PC-9 (cell line): ENCODE measurements around the gene SIGLEC15. TPM values are rescaled to one million over a fixed set of nuclear protein-coding genes. Genes with fewer than 3 reads are reported as not detected.

Experiments
- BruUV-seq: library from RNA; stranded (reverse); fragments of 400-500 nt; replicated peaks from 2 replicates; lab custom pipeline; 2021; lab: Mats Ljungman, UMichigan
- CTCF ChIA-PET: fragments of 300-600 bp; sonication (Branson Sonifier 250); formaldehyde crosslinking; loops from one replicate; lab custom pipeline; 2022; ENCODE audit warnings: antibody characterized with exemption; lab: Charles Lee
- POLR2A ChIA-PET: fragments of 300-600 bp; sonication (Branson Sonifier 250); formaldehyde crosslinking; loops from one replicate; lab custom pipeline; 2022; ENCODE audit warnings: antibody characterized with exemption; ENCODE audit not compliant: unreplicated experiment; lab: Charles Lee
- DNase-seq, 2 experiments: peaks; one replicate each; pipeline versions ENCODE4 v3.0.0 to v3.0.0-alpha.2; 2015 to 2022; ENCODE audit warnings: mixed read lengths in 1 of 2
- H2AFZ ChIP-seq: fragments of 200-600 bp; sonication (generic); 2 replicates; pipeline ENCODE4 v1.8.1; 2017; ENCODE audit warnings: antibody characterized with exemption
- H3F3A ChIP-seq: fragments of 200-600 bp; sonication (generic); 2 replicates; pipeline ENCODE4 v1.8.1; 2017; ENCODE audit warnings: antibody characterized with exemption, mild to moderate bottlenecking, low read depth; ENCODE audit not compliant: insufficient read depth
- H3K27ac ChIP-seq: fragments of 200-600 bp; sonication (generic); 2 replicates; pipeline ENCODE4 v1.6.1; 2016; ENCODE audit warnings: mixed run types
- H3K27me3 ChIP-seq: fragments of 200-600 bp; sonication (generic); 2 replicates; pipeline ENCODE4 v1.6.1; 2016; ENCODE audit warnings: low read depth, mixed run types; ENCODE audit not compliant: insufficient read depth
- H3K36me3 ChIP-seq: fragments of 200-600 bp; sonication (generic); 2 replicates; pipeline ENCODE4 v1.6.1; 2016; ENCODE audit warnings: low read depth, mixed run types
- H3K4me1 ChIP-seq: fragments of 200-600 bp; sonication (generic); replicated peaks from 2 replicates; pipeline ENCODE4 v1.6.1; 2016; ENCODE audit warnings: mixed run types; ENCODE audit not compliant: insufficient read depth
- H3K4me2 ChIP-seq: fragments of 200-600 bp; sonication (generic); 2 replicates; pipeline ENCODE4 v1.6.1; 2017; ENCODE audit warnings: mixed run types
- H3K4me3 ChIP-seq: fragments of 200-600 bp; sonication (generic); 2 replicates; pipeline ENCODE4 v1.6.1; 2016; ENCODE audit warnings: mixed run types
- H3K79me2 ChIP-seq: fragments of 200-600 bp; sonication (generic); 2 replicates; pipeline ENCODE4 v1.6.1; 2017; ENCODE audit warnings: low read depth, mixed run types
- H3K9me2 ChIP-seq: fragments of 200-600 bp; sonication (generic); 2 replicates; pipeline ENCODE4 v1.8.1; 2017; ENCODE audit warnings: mild to moderate bottlenecking; ENCODE audit not compliant: insufficient read depth
- H3K9me3 ChIP-seq: fragments of 200-600 bp; sonication (generic); 2 replicates; pipeline ENCODE4 v1.8.1; 2016; ENCODE audit warnings: low read depth; ENCODE audit not compliant: insufficient read depth
- H4K20me1 ChIP-seq: fragments of 200-600 bp; sonication (generic); 2 replicates; pipeline ENCODE4 v1.8.1; 2017; ENCODE audit not compliant: insufficient read depth
- EZH2 ChIP-seq: fragments of 200-600 bp; sonication (generic); IDR thresholded peaks from 2 replicates; pipeline ENCODE4 v1.8.0; 2017; ENCODE audit warnings: antibody characterized with exemption, low read depth
- intact Hi-C: fragments of 100-400 bp; cut with micrococcal nuclease; formaldehyde crosslinking; loops from one replicate; pipeline ENCODE4 v1.10.0; 2022; ENCODE audit not compliant: unreplicated experiment
- total RNA-seq: library from RNA; stranded (reverse); gene quantifications from 2 replicates; pipeline ENCODE4 v1.2.3, GENCODE V29; 2021
- TF ChIP-seq, protein P1 (sequence below): fragments of 200-600 bp; sonication (generic); conservative IDR thresholded peaks from 2 replicates; pipeline ENCODE4 v1.6.1; 2017; ENCODE audit warnings: mixed run types, antibody characterized with exemption, mild to moderate bottlenecking, moderate library complexity

SIGLEC15 gene
- total RNA-seq, 1 experiment from 2014 or later, result 1.0 TPM

DNA sequence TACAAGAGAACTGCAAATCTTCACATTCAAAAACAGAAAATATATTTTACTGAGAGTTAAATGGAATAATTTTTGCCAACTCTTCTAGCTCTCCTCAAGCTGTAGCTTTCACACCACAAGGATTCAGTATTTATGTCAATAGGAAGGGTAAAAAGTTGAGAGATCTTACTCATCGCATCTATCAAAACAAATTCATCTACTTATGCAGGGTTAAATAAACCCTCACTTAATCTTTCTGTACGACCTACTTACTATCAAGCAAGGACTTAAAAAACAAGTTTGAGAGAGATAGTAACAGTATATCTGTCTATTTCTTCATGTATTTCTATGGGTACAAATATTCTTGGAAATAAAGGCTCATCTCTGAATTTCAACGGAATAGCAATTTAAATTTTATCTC is 35.5 kb downstream of the SIGLEC15 start:
- TF ChIP-seq, protein P1, sequence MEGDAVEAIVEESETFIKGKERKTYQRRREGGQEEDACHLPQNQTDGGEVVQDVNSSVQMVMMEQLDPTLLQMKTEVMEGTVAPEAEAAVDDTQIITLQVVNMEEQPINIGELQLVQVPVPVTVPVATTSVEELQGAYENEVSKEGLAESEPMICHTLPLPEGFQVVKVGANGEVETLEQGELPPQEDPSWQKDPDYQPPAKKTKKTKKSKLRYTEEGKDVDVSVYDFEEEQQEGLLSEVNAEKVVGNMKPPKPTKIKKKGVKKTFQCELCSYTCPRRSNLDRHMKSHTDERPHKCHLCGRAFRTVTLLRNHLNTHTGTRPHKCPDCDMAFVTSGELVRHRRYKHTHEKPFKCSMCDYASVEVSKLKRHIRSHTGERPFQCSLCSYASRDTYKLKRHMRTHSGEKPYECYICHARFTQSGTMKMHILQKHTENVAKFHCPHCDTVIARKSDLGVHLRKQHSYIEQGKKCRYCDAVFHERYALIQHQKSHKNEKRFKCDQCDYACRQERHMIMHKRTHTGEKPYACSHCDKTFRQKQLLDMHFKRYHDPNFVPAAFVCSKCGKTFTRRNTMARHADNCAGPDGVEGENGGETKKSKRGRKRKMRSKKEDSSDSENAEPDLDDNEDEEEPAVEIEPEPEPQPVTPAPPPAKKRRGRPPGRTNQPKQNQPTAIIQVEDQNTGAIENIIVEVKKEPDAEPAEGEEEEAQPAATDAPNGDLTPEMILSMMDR, result no peak
- TF ChIP-seq EZH2, result no peak
- Histone ChIP-seq H3K4me2 (no peak overlapping the region), H3K36me3 (peaks cover 42% of the 10 kb centered on the region), H4K20me1 (no peaks in the 10 kb centered on the region), H3K9me3 (no peaks in the 10 kb centered on the region), H3K79me2 (no peaks in the 10 kb centered on the region), H3K27me3 (no peaks in the 10 kb centered on the region), H2AFZ (no peak overlapping the region), H3K4me1 (no peaks in the 10 kb centered on the region), H3K9me2 (no peaks in the 10 kb centered on the region), H3K4me3 (no peak overlapping the region), H3K27ac (no peak overlapping the region), H3F3A (no peaks in the 10 kb centered on the region)
- intact Hi-C loops, result no loop called here
- CTCF ChIA-PET, result no interaction called here
- POLR2A ChIA-PET, result no interaction called here
- BruUV-seq, result no TSS peak
- no peak for DNase-seq

DNA sequence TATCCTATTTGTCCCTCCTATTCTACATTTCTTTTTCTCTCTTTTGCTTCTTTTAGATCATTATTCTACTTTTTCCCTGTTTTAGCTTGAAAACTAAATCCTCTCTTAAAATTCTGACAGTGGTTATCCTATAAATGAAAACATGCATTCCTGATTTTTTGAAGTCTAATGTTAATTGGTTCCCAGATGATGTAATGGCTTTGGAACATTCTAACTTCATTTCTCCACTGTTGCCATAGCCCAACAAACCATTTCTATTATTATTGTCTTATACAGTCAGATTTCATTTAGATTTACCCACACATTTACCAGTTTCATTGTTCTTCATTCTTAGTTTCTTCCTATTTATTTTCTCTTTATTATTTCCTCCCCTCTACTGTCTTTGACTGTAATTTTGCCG is 36.5 kb downstream of the SIGLEC15 start:
- ChIA-PET CTCF (no interaction called here), POLR2A (no interaction called here)
- Histone ChIP-seq H3K27me3 (no peaks in the 10 kb centered on the region), H3K4me1 (no peaks in the 10 kb centered on the region), H3K36me3 (peaks cover 39% of the 10 kb centered on the region), H3K9me2 (no peaks in the 10 kb centered on the region), H2AFZ (no peak overlapping the region), H3K9me3 (no peaks in the 10 kb centered on the region), H3K27ac (no peak overlapping the region), H4K20me1 (no peaks in the 10 kb centered on the region), H3K4me2 (no peak overlapping the region), H3K79me2 (no peaks in the 10 kb centered on the region), H3F3A (no peaks in the 10 kb centered on the region), H3K4me3 (no peak overlapping the region)
- intact Hi-C loops, result no loop called here
- DNase-seq, result no peak
- TF ChIP-seq, protein P1, result no peak
- TF ChIP-seq EZH2, result no peak
- no TSS peak for BruUV-seq

DNA sequence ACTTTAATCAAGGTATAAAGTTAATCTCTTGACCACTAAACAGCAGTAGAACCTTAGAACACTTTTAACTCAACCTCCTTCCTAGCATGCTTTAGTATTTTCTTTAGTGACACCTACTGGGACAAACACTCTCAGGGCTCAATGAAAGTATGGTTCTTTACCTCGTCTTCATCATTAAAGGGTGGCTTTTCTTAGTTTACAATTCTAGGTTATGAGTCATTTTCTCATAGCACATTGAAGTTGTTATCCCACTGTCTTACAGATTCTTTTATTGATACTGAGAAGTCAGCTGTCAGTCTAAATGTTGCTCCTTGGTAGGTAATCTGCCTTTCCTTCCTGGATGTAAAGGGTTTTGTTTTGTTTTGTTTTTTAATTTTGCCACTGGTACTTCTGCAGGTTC is 38.0 kb downstream of the SIGLEC15 start:
- Histone ChIP-seq H3K9me2 (no peaks in the 10 kb centered on the region), H3K79me2 (no peaks in the 10 kb centered on the region), H3K9me3 (no peaks in the 10 kb centered on the region), H3K4me1 (no peaks in the 10 kb centered on the region), H3K4me2 (no peak overlapping the region), H4K20me1 (no peaks in the 10 kb centered on the region), H3K36me3 (peaks cover 47% of the 10 kb centered on the region), H2AFZ (no peak overlapping the region), H3K27me3 (no peaks in the 10 kb centered on the region), H3K4me3 (no peak overlapping the region), H3F3A (no peaks in the 10 kb centered on the region), H3K27ac (no peak overlapping the region)
- no peak for TF ChIP-seq EZH2
- TF ChIP-seq, protein P1, result no peak
- ChIA-PET POLR2A (no interaction called here), CTCF (no interaction called here)
- intact Hi-C loops, result no loop called here
- no peak for DNase-seq
- BruUV-seq, result no TSS peak
